Sigmoid colon (tissue), 4 donors: Measurements from ENCODE around the gene LRRC55.

Experiments
- POLR2A ChIP-seq, 2 donors: fragments of 450-650 bp; IDR thresholded peaks; one replicate each; pipeline ENCODE4 v1.6.1; 2016; ENCODE audit warnings: antibody characterized with exemption in 2 of 2, mild to moderate bottlenecking in 2 of 2, moderate library complexity in 2 of 2
- POLR2AphosphoS5 ChIP-seq, 4 donors: sonication (generic); formaldehyde crosslinking; IDR thresholded peaks; one replicate each; pipeline ENCODE4 v1.6.1; 2017; ENCODE audit warnings: antibody characterized with exemption in 4 of 4
- TF ChIP-seq, protein P1 (sequence below), 4 experiments: fragments of 450-650 bp in 3 of 4; fragments of 200-600 bp in 1 of 4; IDR thresholded peaks; one replicate each; pipeline ENCODE4 v1.5.1; 2016 to 2019; ENCODE audit warnings: antibody characterized with exemption in 4 of 4, mild to moderate bottlenecking in 3 of 4, moderate library complexity in 2 of 4

DNA sequence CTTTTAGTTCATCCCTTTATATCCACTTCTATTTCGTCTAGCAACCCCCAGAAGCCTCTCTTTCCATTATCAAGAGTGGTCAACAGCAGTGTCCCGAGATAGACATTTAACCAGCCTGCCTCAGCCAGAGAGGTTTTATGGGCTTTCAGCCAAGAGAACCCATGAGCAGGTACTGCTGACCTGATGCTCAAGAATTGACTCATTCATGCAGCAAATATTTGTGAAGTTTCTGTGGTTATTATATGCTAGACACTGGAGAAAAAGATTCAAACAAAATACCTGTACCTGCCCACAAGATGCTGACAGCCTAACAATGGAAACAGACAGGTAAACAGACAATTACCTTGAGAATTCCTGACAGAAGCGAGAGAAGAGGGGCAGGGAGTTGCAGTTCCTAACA, 9.7 kb upstream of the LRRC55 start:
- TF ChIP-seq POLR2AphosphoS5 (IDR thresholded peaks at IDR 0.05) (no peak), POLR2A (IDR thresholded peaks at IDR 0.05) (no peak)
- TF ChIP-seq, protein P1, sequence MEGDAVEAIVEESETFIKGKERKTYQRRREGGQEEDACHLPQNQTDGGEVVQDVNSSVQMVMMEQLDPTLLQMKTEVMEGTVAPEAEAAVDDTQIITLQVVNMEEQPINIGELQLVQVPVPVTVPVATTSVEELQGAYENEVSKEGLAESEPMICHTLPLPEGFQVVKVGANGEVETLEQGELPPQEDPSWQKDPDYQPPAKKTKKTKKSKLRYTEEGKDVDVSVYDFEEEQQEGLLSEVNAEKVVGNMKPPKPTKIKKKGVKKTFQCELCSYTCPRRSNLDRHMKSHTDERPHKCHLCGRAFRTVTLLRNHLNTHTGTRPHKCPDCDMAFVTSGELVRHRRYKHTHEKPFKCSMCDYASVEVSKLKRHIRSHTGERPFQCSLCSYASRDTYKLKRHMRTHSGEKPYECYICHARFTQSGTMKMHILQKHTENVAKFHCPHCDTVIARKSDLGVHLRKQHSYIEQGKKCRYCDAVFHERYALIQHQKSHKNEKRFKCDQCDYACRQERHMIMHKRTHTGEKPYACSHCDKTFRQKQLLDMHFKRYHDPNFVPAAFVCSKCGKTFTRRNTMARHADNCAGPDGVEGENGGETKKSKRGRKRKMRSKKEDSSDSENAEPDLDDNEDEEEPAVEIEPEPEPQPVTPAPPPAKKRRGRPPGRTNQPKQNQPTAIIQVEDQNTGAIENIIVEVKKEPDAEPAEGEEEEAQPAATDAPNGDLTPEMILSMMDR (IDR thresholded peaks at IDR 0.05) = no peak
